GM19467 (cell line): ENCODE measurements around the gene DENND1C.
"Not testable (repeated sequence)": the region's sequence is repeated elsewhere in the genome, so short reads cannot be mapped to it uniquely, and the experiment has no call there.

Experiments used
- ATAC-seq: cut with Tn5 transposase; IDR thresholded peaks from one replicate; pipeline ENCODE4 v1.9.1; 2021; ENCODE audit warnings: mild to moderate bottlenecking, moderate library complexity; ENCODE audit not compliant: unreplicated experiment

The DENND1C gene

DNA sequence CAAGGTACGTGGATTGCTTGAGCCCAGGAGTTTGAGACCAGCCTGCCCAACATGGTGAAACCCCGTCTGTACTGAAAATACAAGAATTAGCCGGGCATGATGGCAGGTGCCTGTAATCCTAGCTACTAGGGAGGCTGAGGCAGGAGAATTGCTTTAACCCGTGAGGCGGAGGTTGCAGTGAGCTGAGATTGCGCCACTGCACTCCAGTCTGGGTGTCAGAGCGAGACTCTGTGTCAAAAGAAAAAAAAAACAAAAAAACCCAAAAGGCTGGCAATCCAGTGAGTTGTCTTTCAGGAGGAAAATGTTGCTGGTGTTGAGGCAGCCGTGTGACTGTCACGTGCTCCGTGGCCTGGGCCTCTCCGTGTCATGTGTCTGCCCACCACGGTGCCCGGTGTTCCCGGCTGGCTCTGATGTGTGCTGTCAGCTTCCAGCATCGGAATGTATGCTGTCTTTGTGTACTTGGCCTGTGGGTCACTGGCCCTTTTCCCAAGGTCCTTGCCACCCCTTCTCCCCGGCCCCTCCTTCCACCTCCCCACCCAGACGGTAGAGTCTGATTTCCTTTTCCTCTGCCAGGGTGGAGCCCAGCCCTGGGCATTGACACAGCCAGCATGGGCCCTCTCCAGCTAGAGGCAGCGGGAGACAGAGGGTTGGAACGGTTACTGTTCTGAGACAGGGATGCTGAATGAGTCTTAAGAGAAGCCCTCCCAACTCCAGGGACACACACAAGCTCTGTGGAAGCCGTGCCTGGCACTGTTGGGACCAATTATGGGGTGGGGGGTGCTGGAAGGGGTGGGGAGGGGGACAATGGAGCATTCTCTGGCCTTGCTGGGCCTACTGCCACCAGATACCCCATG is 27.8 kb upstream of the DENND1C start:
- no peak for ATAC-seq

DNA sequence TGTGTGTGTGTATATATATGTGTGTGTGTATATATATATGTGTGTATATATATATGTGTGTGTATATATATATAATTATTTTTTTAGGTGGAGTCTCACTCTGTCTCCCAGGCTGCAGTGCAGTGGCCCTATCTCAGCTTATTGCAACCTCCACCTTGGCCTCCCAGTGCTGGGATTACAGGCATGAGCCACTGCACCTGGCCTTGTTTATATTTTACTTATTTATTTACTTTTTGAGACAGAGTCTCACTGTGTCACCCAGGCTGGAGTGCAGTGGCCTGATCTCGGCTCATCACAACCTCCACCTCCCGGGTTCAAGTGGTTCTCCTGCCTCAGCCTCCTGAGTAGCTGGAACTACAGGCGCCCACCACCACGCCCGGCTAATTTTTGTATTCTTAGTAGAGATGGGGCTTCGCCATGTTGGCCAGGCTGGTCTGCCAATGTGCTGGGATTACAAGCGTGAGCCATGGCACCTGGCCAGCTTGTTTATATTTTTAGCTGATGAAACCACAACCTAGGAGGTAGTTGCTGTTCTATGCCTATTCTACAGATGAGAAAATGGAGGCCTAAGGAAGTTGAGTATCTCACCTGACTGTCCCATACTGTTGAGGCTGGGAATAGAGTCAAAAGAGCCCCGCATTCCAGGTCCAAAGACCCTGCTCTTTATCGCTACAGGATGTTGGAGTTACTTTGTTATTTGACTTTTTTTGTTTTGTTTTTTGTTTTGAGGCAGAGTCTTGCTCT is 26.6 kb upstream of the DENND1C start:
- not testable (repeated sequence) for ATAC-seq

DNA sequence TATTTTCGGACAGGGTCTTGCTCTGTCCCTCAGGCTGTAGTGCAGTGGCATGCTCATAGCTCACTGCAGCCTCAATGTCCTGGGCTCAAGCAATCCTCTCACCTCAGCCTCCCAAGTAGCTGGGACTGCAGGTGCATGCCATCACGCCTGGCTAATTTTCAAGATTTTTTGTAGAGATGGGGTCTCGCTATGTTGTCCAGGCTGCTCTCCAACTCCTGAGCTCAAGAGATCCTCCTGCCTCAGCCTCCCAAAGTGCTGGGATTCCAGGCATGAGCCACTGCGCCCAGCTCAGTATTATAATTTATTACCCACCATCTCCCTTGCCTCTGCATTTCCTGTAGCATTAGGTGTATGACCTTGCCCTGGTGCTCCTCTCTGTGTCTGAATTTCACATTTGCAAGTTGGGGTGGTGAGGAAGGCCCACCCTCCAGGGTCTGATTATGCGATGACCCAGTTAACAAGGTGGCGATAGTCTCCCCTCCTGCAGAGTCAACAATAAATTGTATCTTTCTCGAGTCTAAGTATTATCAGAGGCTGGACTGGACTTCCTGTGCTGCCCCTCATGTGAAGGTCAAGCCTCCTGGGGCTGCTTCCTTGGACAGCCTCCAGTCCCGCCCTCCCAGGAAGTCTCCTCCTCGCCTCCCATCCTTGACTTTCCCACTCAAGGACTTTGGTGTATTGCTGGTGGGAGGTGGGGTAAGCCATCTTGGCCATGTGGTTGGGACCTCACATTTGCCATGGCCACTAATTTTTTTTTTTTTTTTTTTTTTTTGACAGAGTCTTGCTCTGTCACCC is 22.0 kb upstream of the DENND1C start:
- ATAC-seq: no peak

GRCh38 chr19:6501740-6502648 is 20.4 kb upstream of the DENND1C start, which contains the start of gene TUBB4A:
Gene TUBB4A (minus strand): TSS chr19:6502309. CDS start chr19:6502212, 97 bp downstream.
- no peak for ATAC-seq

- ATAC-seq: no peak
These were observed 19.5 kb upstream of the DENND1C start for GRCh38 chr19:6500837-6501739.

GRCh38 chr19:6499052-6499790 is 17.6 kb upstream of the DENND1C start:
- ATAC-seq: no peak

DNA sequence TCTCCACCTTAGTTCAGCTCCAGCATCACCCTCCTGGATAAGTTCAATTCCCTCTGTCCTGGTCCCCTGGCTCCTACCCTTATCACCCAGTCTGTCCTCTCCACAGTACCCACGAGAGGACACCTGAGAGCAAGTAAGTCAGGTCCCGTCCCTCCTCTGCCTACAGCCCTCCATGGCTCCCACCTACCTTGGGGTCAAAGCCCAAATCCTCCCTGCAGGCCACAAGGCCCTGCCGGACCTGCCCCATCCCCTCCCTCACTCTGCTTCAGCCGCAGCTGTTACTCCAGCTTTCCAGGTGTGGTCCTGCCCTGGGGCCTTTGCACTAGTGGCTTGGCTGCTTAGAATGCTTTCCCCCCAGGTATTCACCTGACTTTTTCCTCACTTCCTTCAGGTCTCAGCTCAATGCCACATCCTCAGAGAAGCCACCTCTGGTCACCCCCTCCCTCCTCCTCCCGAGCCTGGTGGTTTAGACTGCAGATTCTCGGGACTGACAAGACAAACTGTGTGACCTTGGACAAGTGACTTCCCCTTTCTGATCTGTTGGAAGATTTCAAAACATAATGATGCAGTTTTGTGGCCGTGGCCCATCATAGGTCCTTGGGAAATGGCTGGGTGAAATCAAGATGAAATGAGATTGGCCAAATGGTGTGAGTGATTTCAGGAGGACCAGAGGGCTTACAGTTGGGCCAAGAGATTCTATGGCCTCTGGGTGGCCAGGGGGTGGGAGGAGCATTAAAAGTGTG is 16.9 kb upstream of the DENND1C start:
- no peak for ATAC-seq

DNA sequence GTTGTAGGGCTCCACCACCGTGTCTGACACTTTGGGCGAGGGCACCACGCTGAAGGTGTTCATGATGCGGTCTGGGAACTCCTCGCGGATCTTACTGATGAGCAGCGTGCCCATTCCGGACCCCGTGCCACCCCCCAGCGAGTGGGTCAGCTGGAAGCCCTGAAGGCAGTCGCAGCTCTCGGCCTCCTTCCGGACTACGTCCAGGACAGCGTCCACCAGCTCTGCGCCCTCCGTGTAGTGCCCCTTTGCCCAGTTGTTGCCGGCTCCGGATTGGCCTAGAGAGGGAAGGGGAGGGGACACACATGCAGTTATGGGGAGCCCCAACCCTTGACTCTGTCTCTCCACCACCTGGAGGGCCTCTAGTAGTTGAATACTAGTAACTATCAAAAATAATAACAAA is 14.4 kb upstream of the DENND1C start:
- ATAC-seq: no peak

DNA sequence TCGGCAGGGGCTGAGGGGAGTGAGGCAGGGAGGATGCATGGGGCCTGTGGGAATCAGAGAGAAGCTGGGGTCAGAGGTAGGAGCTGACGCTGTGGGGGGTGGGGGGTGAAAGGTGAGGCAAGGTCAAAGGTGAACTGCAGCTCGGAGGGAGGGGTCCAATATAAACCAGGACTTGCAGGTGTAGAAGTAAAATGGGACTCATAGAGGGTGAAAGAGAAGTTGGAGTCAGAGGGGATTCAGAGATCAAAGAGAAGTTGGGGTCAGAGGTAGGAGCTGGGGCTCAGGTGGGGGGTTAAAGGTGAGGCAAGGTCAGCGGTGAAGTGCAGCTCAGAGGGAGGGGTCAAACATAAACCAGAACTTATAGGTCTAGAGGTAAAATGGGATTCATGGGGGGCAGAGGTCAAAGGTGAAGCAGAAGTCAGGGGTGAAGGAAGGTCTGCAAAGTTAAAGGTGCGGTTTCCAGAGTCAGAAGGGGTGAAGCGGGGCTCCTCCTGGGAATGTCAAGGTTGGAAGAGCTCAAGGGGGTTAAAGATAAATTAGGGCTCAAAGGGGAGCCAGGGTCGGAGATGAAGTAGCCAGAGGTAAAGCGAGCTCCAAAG is 12.9 kb upstream of the DENND1C start:
- no peak for ATAC-seq

- no peak for ATAC-seq
These were observed 10.4 kb upstream of the DENND1C start for GRCh38 chr19:6491802-6492592.

DNA sequence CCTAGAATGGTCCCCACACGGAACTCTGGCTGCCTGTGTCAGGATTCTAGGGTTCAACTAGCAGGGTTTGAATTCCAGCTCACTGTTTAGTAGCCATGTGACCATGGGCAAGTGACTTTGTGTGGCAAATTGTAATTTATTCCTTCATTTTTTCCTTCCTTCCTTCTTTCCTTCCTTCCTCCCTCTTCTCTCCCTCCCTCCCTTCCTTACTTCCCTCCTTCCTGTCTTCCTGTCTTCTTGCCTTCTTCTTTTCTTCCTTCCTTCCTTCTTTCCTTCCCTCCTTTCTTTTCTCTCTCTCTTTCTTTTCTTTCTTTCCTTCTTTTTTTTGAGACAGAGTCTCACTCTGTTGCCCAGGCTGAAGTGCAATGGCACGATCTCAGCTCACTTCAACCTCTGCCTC is 8.5 kb upstream of the DENND1C start:
- ATAC-seq: no peak

- ATAC-seq: no peak
These were observed 7.9 kb upstream of the DENND1C start for GRCh38 chr19:6489278-6490061.

DNA sequence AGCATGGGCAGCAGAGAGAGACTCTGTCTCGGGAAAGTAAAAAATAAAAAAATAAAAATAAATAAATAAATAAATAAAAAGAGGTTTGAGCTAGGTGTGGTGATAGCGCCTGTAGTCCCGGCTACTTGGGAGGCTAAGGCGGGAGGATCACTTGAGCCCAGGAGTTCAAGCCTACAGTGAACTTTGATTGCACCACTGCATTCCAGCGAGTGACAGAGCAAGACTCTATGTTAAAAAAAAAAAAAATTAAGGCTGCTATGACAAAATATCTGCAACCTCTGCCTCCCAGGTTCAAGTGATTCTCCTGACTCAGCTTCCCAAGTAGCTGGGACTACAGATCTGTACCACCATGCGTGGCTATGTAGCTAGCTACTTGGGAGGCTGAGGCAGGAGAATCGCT is 3.2 kb upstream of the DENND1C start:
- ATAC-seq: no peak

DNA sequence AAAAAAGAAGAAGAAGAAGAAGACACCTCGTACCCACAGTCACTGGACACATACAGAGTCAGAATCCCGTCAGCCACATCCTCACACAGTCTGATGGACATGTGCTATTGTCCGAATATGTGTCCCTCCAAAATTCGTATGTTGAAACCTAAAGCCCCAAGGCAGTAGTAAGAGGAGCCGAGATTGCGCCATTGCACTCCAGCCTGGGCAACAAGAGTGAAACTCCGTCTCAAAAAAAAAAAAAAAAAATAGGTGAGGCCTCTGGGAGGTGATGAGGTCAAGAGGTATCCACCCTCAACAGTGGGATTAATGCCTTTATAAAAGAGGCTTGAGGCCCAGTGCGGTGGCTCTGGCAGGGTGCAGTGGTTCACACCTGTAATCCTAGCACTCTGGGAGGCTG is 2.6 kb upstream of the DENND1C start:
- no peak for ATAC-seq

GRCh38 chr19:6483235-6483634 is 1.6 kb upstream of the DENND1C start:
- ATAC-seq: no peak

GRCh38 chr19:6482343-6482686 is 728 bp upstream of the DENND1C start:
- no peak for ATAC-seq
